ENCODE results near the gene PRDX4.

DNA sequence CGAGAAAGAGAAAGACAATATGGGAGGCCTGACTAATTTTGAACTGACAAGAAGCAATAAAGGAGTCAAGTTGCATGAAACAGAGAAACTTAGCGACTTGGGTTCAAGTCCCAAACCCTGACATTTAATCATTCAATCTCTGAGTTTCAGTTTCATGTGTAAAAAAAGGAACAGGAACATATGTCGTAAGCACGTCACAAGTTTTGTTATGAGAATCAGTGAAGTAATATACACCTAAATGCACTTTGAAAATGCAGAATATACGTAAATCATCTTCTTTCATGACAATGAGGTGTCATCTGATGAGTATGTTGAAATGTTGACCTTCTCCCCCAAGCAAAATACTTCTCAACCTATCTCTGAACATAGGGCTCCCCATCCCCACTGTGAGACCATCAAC, 65.4 kb downstream of the PRDX4 start:
- TF ChIP-seq, protein P1, sequence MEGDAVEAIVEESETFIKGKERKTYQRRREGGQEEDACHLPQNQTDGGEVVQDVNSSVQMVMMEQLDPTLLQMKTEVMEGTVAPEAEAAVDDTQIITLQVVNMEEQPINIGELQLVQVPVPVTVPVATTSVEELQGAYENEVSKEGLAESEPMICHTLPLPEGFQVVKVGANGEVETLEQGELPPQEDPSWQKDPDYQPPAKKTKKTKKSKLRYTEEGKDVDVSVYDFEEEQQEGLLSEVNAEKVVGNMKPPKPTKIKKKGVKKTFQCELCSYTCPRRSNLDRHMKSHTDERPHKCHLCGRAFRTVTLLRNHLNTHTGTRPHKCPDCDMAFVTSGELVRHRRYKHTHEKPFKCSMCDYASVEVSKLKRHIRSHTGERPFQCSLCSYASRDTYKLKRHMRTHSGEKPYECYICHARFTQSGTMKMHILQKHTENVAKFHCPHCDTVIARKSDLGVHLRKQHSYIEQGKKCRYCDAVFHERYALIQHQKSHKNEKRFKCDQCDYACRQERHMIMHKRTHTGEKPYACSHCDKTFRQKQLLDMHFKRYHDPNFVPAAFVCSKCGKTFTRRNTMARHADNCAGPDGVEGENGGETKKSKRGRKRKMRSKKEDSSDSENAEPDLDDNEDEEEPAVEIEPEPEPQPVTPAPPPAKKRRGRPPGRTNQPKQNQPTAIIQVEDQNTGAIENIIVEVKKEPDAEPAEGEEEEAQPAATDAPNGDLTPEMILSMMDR (IDR thresholded peaks at IDR 0.05): no peak
- no peak for TF ChIP-seq POLR2A (IDR thresholded peaks at IDR 0.05)
